Spleen (tissue), 7 donors: ENCODE measurements around the gene GNAO1.

ENCODE experiments used
- CTCF ChIP-seq, 11 experiments: fragments of 200-600 bp in 7 of 11; fragments of 450-650 bp in 4 of 11; sonication (generic) in 4 of 11; IDR thresholded peaks in 8 of 11; conservative IDR thresholded peaks in 3 of 11; 1 replicate in 7 of 11; 2 replicates in 4 of 11; pipeline versions ENCODE4 v1.4.0 to v1.8.0; 2016 to 2021; ENCODE audit warnings: antibody characterized with exemption in 11 of 11, inconsistent platforms in 4 of 11, mild to moderate bottlenecking in 1 of 11
- POLR2A ChIP-seq, 3 donors: fragments of 450-650 bp; IDR thresholded peaks; one replicate each; pipeline ENCODE4 v1.5.1; 2017; ENCODE audit warnings: antibody characterized with exemption in 3 of 3, mild to moderate bottlenecking in 1 of 3
- donor health status: DM: no; HTN: no; CAD: no; lungs with moderate emphysema.
- donor health status: DM: no; HTN: no; CAD: no.
- donor health status: DM: no; HTN: no; CAD: no.

GRCh38 chr16:56297684-56298083 is 106.4 kb downstream of the GNAO1 start:
- TF ChIP-seq CTCF (IDR thresholded peaks at IDR 0.05 in 8 of 11, conservative IDR thresholded peaks at IDR 0.05 in 3 of 11) = no peak
- no peak for TF ChIP-seq POLR2A (IDR thresholded peaks at IDR 0.05)
